H9 (cell line): ENCODE measurements around the gene SBK1. TPM values are rescaled to one million over a fixed set of nuclear protein-coding genes. Genes with fewer than 3 reads are reported as not detected.
A peak's percentile ranks its signal among the peaks of the same experiment; 100 is the strongest.

ENCODE experiments used
- DNase-seq: peaks from one replicate; pipeline ENCODE4 v3.0.0-alpha.2; 2017
- H2AFZ ChIP-seq: one replicate; pipeline ENCODE4 v1.6.1; 2013; ENCODE audit warnings: mild to moderate bottlenecking, low read length, control low read depth, moderate library complexity
- H2AK5ac ChIP-seq: 2 replicates; pipeline ENCODE4 v1.6.1; 2013; ENCODE audit warnings: low read length, control low read depth, mixed read lengths; ENCODE audit not compliant: insufficient read length
- H2BK120ac ChIP-seq: one replicate; pipeline ENCODE4 v1.6.1; 2013; ENCODE audit warnings: low read depth, mild to moderate bottlenecking, low read length, control low read depth, inconsistent platforms; ENCODE audit not compliant: poor library complexity, severe bottlenecking
- H2BK12ac ChIP-seq: 2 replicates; pipeline ENCODE4 v1.6.1; 2013; ENCODE audit warnings: low read length, control low read depth, mixed read lengths, low read depth; ENCODE audit not compliant: insufficient read length
- H2BK15ac ChIP-seq: 2 replicates; pipeline ENCODE4 v1.6.1; 2013; ENCODE audit warnings: low read depth, low read length, control low read depth
- H2BK20ac ChIP-seq: one replicate; pipeline ENCODE4 v1.6.1; 2013; ENCODE audit warnings: low read depth, mild to moderate bottlenecking, low read length, control low read depth, inconsistent platforms; ENCODE audit not compliant: poor library complexity, severe bottlenecking
- H2BK5ac ChIP-seq: 2 replicates; pipeline ENCODE4 v1.6.1; 2013; ENCODE audit warnings: low read length, control low read depth, mixed read lengths; ENCODE audit not compliant: insufficient read length
- H3K14ac ChIP-seq: 2 replicates; pipeline ENCODE4 v1.6.1; 2013; ENCODE audit warnings: low read length, control low read depth; ENCODE audit not compliant: insufficient read depth
- H3K18ac ChIP-seq: 2 replicates; pipeline ENCODE4 v1.6.1; 2013; ENCODE audit warnings: low read depth, mild to moderate bottlenecking, mixed read lengths, low read length, control low read depth; ENCODE audit not compliant: insufficient read length
- H3K23ac ChIP-seq: 2 replicates; pipeline ENCODE4 v1.6.1; 2013; ENCODE audit warnings: low read length, control low read depth, mixed read lengths, low read depth; ENCODE audit not compliant: insufficient read length
- H3K23me2 ChIP-seq: 2 replicates; pipeline ENCODE4 v1.6.1; 2013; ENCODE audit warnings: low read depth, mild to moderate bottlenecking, mixed read lengths, low read length, control low read depth; ENCODE audit not compliant: insufficient read length, poor library complexity, severe bottlenecking
- H3K27ac ChIP-seq: 2 replicates; pipeline ENCODE4 v1.5.1; 2013; ENCODE audit warnings: low read length, control low read depth, mixed read lengths, low read depth; ENCODE audit not compliant: insufficient read length
- H3K27me3 ChIP-seq: 2 replicates; pipeline ENCODE4 v1.6.1; 2013; ENCODE audit warnings: low read length, control low read depth, inconsistent platforms; ENCODE audit not compliant: insufficient read depth
- H3K4ac ChIP-seq: 2 replicates; pipeline ENCODE4 v1.6.1; 2013; ENCODE audit warnings: low read depth, mild to moderate bottlenecking, control low read depth, inconsistent platforms, low read length, moderate library complexity
- H3K4me1 ChIP-seq: 2 replicates; pipeline ENCODE4 v1.6.1; 2013; ENCODE audit warnings: low read length, control low read depth, inconsistent platforms; ENCODE audit not compliant: insufficient read depth
- H3K4me2 ChIP-seq: 2 replicates; pipeline ENCODE4 v1.6.1; 2013; ENCODE audit warnings: low read length, control low read depth, mixed read lengths; ENCODE audit not compliant: insufficient read length, insufficient read depth
- H3K56ac ChIP-seq: 2 replicates; pipeline ENCODE4 v1.6.1; 2013; ENCODE audit warnings: low read depth, mild to moderate bottlenecking, mixed read lengths, low read length, control low read depth; ENCODE audit not compliant: insufficient read length
- H3K79me1 ChIP-seq: 2 replicates; pipeline ENCODE4 v1.6.1; 2013; ENCODE audit warnings: low read depth, mild to moderate bottlenecking, moderate library complexity, low read length, control low read depth, inconsistent platforms; ENCODE audit not compliant: insufficient read depth, poor library complexity, severe bottlenecking
- H3K79me2 ChIP-seq: 2 replicates; pipeline ENCODE4 v1.6.1; 2013; ENCODE audit warnings: low read length, control low read depth, inconsistent platforms; ENCODE audit not compliant: insufficient read depth
- H3K9ac ChIP-seq: 2 replicates; pipeline ENCODE4 v1.6.1; 2013; ENCODE audit warnings: low read length, control low read depth, mixed read lengths; ENCODE audit not compliant: insufficient read length; ENCODE audit errors: extremely low read depth
- H3K9me3 ChIP-seq: one replicate; pipeline ENCODE4 v1.6.1; 2013; ENCODE audit warnings: low read depth, low read length, inconsistent platforms; ENCODE audit not compliant: control insufficient read depth
- H3T11ph ChIP-seq: one replicate; pipeline ENCODE4 v1.6.1; 2013; ENCODE audit warnings: mild to moderate bottlenecking, low read length, control low read depth, inconsistent platforms
- H4K20me1 ChIP-seq: one replicate; pipeline ENCODE4 v1.6.1; 2013; ENCODE audit not compliant: control insufficient read depth, insufficient read length, insufficient read depth
- H4K5ac ChIP-seq: 2 replicates; pipeline ENCODE4 v1.6.1; 2013; ENCODE audit warnings: low read depth, mild to moderate bottlenecking, mixed read lengths, low read length, control low read depth; ENCODE audit not compliant: insufficient read length
- H4K8ac ChIP-seq: replicated peaks from 2 replicates; pipeline ENCODE4 v1.6.1; 2013; ENCODE audit warnings: low read length, control low read depth, mixed read lengths, low read depth; ENCODE audit not compliant: insufficient read length
- H4K91ac ChIP-seq: 2 replicates; pipeline ENCODE4 v1.6.1; 2013; ENCODE audit warnings: low read depth, mild to moderate bottlenecking, moderate library complexity, mixed read lengths, low read length, control low read depth; ENCODE audit not compliant: insufficient read length
- H3K27ac Mint-ChIP-seq, 3 experiments: 2 replicates in 2 of 3; 3 replicates in 1 of 3; pipeline ENCODE4 v1.8.0; 2020 to 2021; ENCODE audit warnings: mixed read lengths in 3 of 3, mild to moderate bottlenecking in 1 of 3, moderate library complexity in 1 of 3
- H3K27me3 Mint-ChIP-seq: 2 replicates; pipeline ENCODE4 v1.8.0; 2021; ENCODE audit warnings: low read depth, mild to moderate bottlenecking, moderate library complexity, mixed read lengths
- H3K36me3 Mint-ChIP-seq, 3 experiments: 2 replicates in 2 of 3; 3 replicates in 1 of 3; pipeline ENCODE4 v1.8.0; 2020 to 2021; ENCODE audit warnings: low read depth in 3 of 3, mixed read lengths in 3 of 3; ENCODE audit not compliant: insufficient read depth in 1 of 3
- H3K4me1 Mint-ChIP-seq, 2 experiments: 2 replicates each; pipeline ENCODE4 v1.8.0; 2020; ENCODE audit warnings: mixed read lengths in 2 of 2
- H3K4me3 Mint-ChIP-seq, 2 experiments: 2 replicates in 1 of 2; 3 replicates in 1 of 2; pipeline ENCODE4 v1.8.0; 2020 to 2021; ENCODE audit warnings: mild to moderate bottlenecking in 2 of 2, mixed read lengths in 2 of 2, moderate library complexity in 1 of 2
- H3K9me3 Mint-ChIP-seq, 2 experiments: 2 replicates in 1 of 2; 3 replicates in 1 of 2; pipeline ENCODE4 v1.8.0; 2020; ENCODE audit warnings: mild to moderate bottlenecking in 2 of 2, mixed read lengths in 2 of 2, moderate library complexity in 1 of 2
- WGBS: extraction: QIAGEN DNeasy Blood & Tissue Kit; methylation state at CpG from one replicate; pipeline ENCODE4 v1.1.7; 2013; ENCODE audit warnings: missing lambda C conversion rate, low lambda C conversion rate, mixed read lengths; ENCODE audit not compliant: insufficient read length; ENCODE audit errors: extremely low coverage; 5-methylcytosine and 5-hydroxymethylcytosine counted together
- total RNA-seq: library from RNA; stranded (reverse); gene quantifications from 2 replicates; pipeline ENCODE4 v1.2.1, GENCODE V29; 2021
- TF ChIP-seq, protein P1 (sequence below): fragments of 200-600 bp; sonication (generic); conservative IDR thresholded peaks from 3 replicates; pipeline ENCODE4 v1.8.0; 2021; ENCODE audit warnings: antibody characterized with exemption, mild to moderate bottlenecking

SBK1 gene
- total RNA-seq, 1 experiment from 2014 or later = 65.5 TPM

- Histone ChIP-seq H3K27ac (no peak overlapping the region), H3K4me1 (no peaks in the 10 kb centered on the region), H3K9ac (no peak overlapping the region), H3K4ac (no peak overlapping the region), H3K9me3 (no peaks in the 10 kb centered on the region), H3K23ac (no peak overlapping the region), H2BK15ac (no peak overlapping the region), H2BK120ac (no peak overlapping the region), H4K20me1 (no peaks in the 10 kb centered on the region), H3K56ac (no peak overlapping the region), H3K79me2 (no peaks in the 10 kb centered on the region), H3K23me2 (no peaks in the 10 kb centered on the region), H2AFZ (no peak overlapping the region), H3K14ac (no peak overlapping the region), H3K18ac (no peak overlapping the region), H3K4me2 (no peak overlapping the region), H2BK20ac (no peak overlapping the region), H4K8ac (no peak overlapping the region), H2BK12ac (no peak overlapping the region), H4K91ac (no peak overlapping the region), H2AK5ac (no peak overlapping the region), H2BK5ac (no peak overlapping the region), H3K79me1 (no peaks in the 10 kb centered on the region), H3T11ph (no peak overlapping the region), H3K27me3 (no peaks in the 10 kb centered on the region), H4K5ac (no peak overlapping the region)
- DNase-seq = no peak
- H3K27me3 Mint-ChIP-seq = no peaks in the 10 kb centered on the region; the same call in 1 of the 2 replicates
- peak overlapping the region in 1 of 3 experiments; percentile 52; a peak in 2 of 7 replicates for H3K27ac Mint-ChIP-seq
- H3K9me3 Mint-ChIP-seq = no peaks in the 10 kb centered on the region
- H3K4me3 Mint-ChIP-seq = no peak overlapping the region
- TF ChIP-seq, protein P1, sequence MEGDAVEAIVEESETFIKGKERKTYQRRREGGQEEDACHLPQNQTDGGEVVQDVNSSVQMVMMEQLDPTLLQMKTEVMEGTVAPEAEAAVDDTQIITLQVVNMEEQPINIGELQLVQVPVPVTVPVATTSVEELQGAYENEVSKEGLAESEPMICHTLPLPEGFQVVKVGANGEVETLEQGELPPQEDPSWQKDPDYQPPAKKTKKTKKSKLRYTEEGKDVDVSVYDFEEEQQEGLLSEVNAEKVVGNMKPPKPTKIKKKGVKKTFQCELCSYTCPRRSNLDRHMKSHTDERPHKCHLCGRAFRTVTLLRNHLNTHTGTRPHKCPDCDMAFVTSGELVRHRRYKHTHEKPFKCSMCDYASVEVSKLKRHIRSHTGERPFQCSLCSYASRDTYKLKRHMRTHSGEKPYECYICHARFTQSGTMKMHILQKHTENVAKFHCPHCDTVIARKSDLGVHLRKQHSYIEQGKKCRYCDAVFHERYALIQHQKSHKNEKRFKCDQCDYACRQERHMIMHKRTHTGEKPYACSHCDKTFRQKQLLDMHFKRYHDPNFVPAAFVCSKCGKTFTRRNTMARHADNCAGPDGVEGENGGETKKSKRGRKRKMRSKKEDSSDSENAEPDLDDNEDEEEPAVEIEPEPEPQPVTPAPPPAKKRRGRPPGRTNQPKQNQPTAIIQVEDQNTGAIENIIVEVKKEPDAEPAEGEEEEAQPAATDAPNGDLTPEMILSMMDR = no peak
- peaks cover 0 to 6% (median 6%) of the 10 kb centered on the region in 3 experiments; a peak in 3 of 7 replicates for H3K36me3 Mint-ChIP-seq
- no CpG with 5 or more reads among the region's 3 CpGs for WGBS
- peaks cover 3 to 10% of the 10 kb centered on the region in 2 experiments; a peak in 2 of 4 replicates for H3K4me1 Mint-ChIP-seq
Measured at GRCh38 chr16:28324887-28325279, 32.6 kb downstream of the SBK1 start.
